MCF 10A (cell line): Measurements from ENCODE around the gene SGIP1. TPM values are rescaled to one million over a fixed set of nuclear protein-coding genes. Genes with fewer than 3 reads are reported as not detected.
"Not testable (repeated sequence)": the region's sequence is repeated elsewhere in the genome, so short reads cannot be mapped to it uniquely, and the experiment has no call there.

Experiments used
- BruUV-seq: library from RNA; stranded (reverse); fragments of 400-500 nt; replicated peaks from 2 replicates; lab custom pipeline; 2021; lab: Mats Ljungman, UMichigan
- CTCF ChIA-PET: fragments of 300-600 bp; sonication (Branson Sonifier 250); formaldehyde crosslinking; extraction: SDS; loops from one replicate; lab custom pipeline; 2021; ENCODE audit warnings: antibody characterized with exemption, inconsistent platforms; lab: Yijun Ruan, JAX
- POLR2A ChIA-PET: fragments of 300-600, 350-650 bp; sonication (Branson Sonifier 250); formaldehyde crosslinking; extraction: SDS; loops from one replicate; lab custom pipeline; 2020; ENCODE audit warnings: antibody characterized with exemption, inconsistent platforms; lab: Yijun Ruan, JAX
- DNase-seq: peaks from one replicate; pipeline ENCODE4 v3.0.0-alpha.2; 2018; ENCODE audit not compliant: unreplicated experiment
- H3K27ac Mint-ChIP-seq: one replicate; pipeline ENCODE4 v1.8.0; 2022; ENCODE audit warnings: mild to moderate bottlenecking, low read depth, mixed read lengths; ENCODE audit not compliant: unreplicated experiment
- H3K27me3 Mint-ChIP-seq: one replicate; pipeline ENCODE4 v1.8.0; 2022; ENCODE audit warnings: mixed read lengths; ENCODE audit not compliant: insufficient read depth, unreplicated experiment
- H3K36me3 Mint-ChIP-seq: one replicate; pipeline ENCODE4 v1.8.0; 2022; ENCODE audit warnings: mild to moderate bottlenecking, moderate library complexity, mixed read lengths; ENCODE audit not compliant: insufficient read depth, unreplicated experiment
- H3K4me1 Mint-ChIP-seq: one replicate; pipeline ENCODE4 v1.8.0; 2022; ENCODE audit warnings: mixed read lengths; ENCODE audit not compliant: insufficient read depth, unreplicated experiment
- H3K4me3 Mint-ChIP-seq: one replicate; pipeline ENCODE4 v1.8.0; 2022; ENCODE audit warnings: mild to moderate bottlenecking, moderate library complexity, mixed read lengths; ENCODE audit not compliant: unreplicated experiment
- H3K9me3 Mint-ChIP-seq: one replicate; pipeline ENCODE4 v1.8.0; 2022; ENCODE audit warnings: mixed read lengths; ENCODE audit not compliant: unreplicated experiment
- CTCF ChIP-seq: fragments of 200-600 bp; IDR thresholded peaks from one replicate; pipeline ENCODE4 v1.8.0; 2022; ENCODE audit warnings: antibody characterized with exemption, mild to moderate bottlenecking; ENCODE audit not compliant: unreplicated experiment
- intact Hi-C: fragments of 100-400 bp; cut with micrococcal nuclease; formaldehyde crosslinking; loops from 2 replicates; pipeline ENCODE4 v1.14.1; 2022
- microRNA-seq: library from miRNA; unstranded; fragments of <30 nt; microRNA quantifications from one replicate; pipeline ENCODE4 v1.2.0, GENCODE V29; 2022
- total RNA-seq: library from RNA; stranded (reverse); gene quantifications from 2 replicates; pipeline ENCODE4 v1.2.3, GENCODE V29; 2022

The SGIP1 gene
- total RNA-seq, 1 experiment from 2014 or later, result not detected

DNA sequence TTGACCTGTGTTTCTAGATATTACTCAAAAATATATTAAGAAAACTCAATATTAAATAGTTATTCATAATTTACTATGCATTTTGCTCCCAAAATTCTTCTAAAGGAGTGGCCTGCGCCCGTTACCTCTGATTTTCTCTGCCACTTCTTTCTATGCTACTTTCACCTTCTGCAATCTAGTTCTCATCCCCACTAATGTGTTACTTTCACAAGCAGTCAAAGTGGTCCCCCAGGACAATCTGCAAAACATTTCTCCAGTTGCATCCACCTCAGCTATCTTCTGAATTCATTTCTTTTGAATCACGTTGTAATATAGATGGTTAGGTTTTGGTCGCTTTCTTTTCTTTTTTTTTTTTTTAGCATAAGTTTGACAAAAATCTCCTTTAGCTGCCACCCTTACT, 253.7 kb downstream of the SGIP1 start:
- intact Hi-C loops, result no loop called here
- CTCF ChIA-PET, result interaction anchor here (0.6 kb wide), 1 partner anchor 69 kb away, joined by 3 read pairs; no protein-coding TSS in a partner anchor
- no peaks in the 10 kb centered on the region for H3K36me3 Mint-ChIP-seq
- H3K9me3 Mint-ChIP-seq, result no peaks in the 10 kb centered on the region
- no TSS peak for BruUV-seq
- no peak overlapping the region for H3K4me3 Mint-ChIP-seq
- TF ChIP-seq CTCF, result no peak
- no peak overlapping the region for H3K27ac Mint-ChIP-seq
- POLR2A ChIA-PET, result no interaction called here
- H3K27me3 Mint-ChIP-seq, result no peaks in the 10 kb centered on the region
- H3K4me1 Mint-ChIP-seq, result no peaks in the 10 kb centered on the region
- DNase-seq, result no peak

DNA sequence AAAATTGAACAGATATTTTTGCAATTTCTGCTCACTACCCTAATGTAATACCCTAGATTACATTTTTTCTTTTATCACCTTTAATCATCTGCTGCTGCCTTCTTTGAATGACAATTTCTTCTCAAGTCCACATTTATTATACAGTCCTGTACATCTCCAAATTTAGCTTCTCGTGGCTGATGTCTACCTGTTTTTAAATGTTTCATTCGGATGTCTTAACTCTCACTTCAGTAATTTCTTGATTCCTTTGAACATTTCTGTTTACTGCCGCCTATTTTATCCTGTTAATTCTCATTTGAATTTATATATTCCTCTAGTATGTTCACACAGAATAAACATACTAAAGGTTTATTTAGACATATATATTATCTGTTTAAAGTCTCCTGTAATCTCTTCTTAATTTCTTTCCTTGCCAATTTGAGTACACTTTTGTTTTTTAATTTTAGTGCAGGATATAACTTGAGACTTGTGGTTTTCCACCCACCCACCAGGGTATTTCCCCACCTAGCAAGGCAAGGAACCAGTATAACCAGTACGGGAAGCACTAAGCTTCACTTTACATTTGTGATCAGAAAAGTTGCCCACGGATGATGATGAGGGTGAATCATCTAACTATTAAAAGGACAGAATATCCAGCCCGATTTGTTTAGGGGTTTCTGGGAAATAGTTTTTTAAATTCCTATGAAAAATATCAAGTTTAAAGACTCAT, 254.4 kb downstream of the SGIP1 start:
- intact Hi-C loops, result no loop called here
- H3K27me3 Mint-ChIP-seq, result no peaks in the 10 kb centered on the region
- CTCF ChIA-PET, result interaction anchor here (0.6 kb wide), 1 partner anchor 70 kb away, joined by 3 read pairs; no protein-coding TSS in a partner anchor

GRCh38 chr1:66791621-66792610, 258.0 kb downstream of the SGIP1 start:
- BruUV-seq, result no TSS peak
- POLR2A ChIA-PET, result no interaction called here
- DNase-seq, result no peak
- H3K27me3 Mint-ChIP-seq, result no peaks in the 10 kb centered on the region
- intact Hi-C loops, result no loop called here
- H3K36me3 Mint-ChIP-seq, result no peaks in the 10 kb centered on the region
- no peaks in the 10 kb centered on the region for H3K4me1 Mint-ChIP-seq
- H3K4me3 Mint-ChIP-seq, result no peak overlapping the region
- no peaks in the 10 kb centered on the region for H3K9me3 Mint-ChIP-seq
- CTCF ChIA-PET, result no interaction called here
- no peak for TF ChIP-seq CTCF
- H3K27ac Mint-ChIP-seq, result no peak overlapping the region

More for the DNA sequence above, 254.4 kb downstream of the SGIP1 start:
- Mint-ChIP-seq H3K9me3 (no peaks in the 10 kb centered on the region), H3K4me1 (no peaks in the 10 kb centered on the region), H3K4me3 (no peak overlapping the region), H3K36me3 (no peaks in the 10 kb centered on the region), H3K27ac (no peak overlapping the region)
- POLR2A ChIA-PET, result no interaction called here
- no peak for TF ChIP-seq CTCF
- no peak for DNase-seq
- no TSS peak for BruUV-seq

DNA sequence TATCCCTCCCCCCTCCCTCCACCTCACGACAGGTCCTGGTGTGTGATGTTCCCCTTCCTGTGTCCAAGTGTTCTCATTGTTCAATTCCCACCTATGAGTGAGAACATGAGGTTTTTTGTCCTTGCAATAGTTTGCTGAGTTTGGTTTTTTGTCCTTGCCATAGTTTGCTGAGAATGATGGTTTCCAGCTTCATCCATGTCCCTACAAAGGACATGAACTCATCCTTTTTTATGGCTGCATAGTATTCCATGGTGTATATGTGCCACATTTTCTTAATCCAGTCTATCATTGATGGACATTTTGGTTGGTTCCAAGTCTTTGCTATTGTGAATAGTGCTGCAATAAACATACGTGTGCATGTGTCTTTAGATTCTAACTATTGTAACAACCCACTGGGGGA, 261.9 kb downstream of the SGIP1 start:
- H3K4me1 Mint-ChIP-seq, H3K36me3 Mint-ChIP-seq, BruUV-seq, H3K27me3 Mint-ChIP-seq, POLR2A ChIA-PET, H3K9me3 Mint-ChIP-seq, H3K27ac Mint-ChIP-seq, intact Hi-C loops, DNase-seq, H3K4me3 Mint-ChIP-seq: not testable (repeated sequence)
- CTCF ChIA-PET, result interaction anchor here (0.7 kb wide), 1 partner anchor 343 kb away, joined by 3 read pairs; no protein-coding TSS in a partner anchor

Small RNA genes lying within 50 kb of the gene (microRNA-seq; reads per million reads assigned to microRNA genes)
- gene MIR3117, result not detected

Other genes with a start within 250 kb of the SGIP1 start
- not detected in 2 replicates for gene DYNLT5, start 218.3 kb downstream of the SGIP1 start, total RNA-seq